Endothelial cell of umbilical vein (primary cell): ENCODE data around the gene SEMA5A. TPM values are rescaled to one million over a fixed set of nuclear protein-coding genes. Genes with fewer than 3 reads are reported as not detected.

Experiments
- BruUV-seq: library from RNA; stranded (reverse); fragments of 400-500 nt; replicated peaks from 2 replicates; lab custom pipeline; 2021; lab: Mats Ljungman, UMichigan
- CTCF ChIA-PET: fragments of 300-600, 350-600 bp; sonication (Branson Sonifier 250); formaldehyde crosslinking; loops from one replicate; lab custom pipeline; 2021; ENCODE audit warnings: antibody characterized with exemption, inconsistent platforms; lab: Charles Lee
- POLR2A ChIA-PET: fragments of 300-600, 350-600 bp; sonication (Branson Sonifier 250); formaldehyde crosslinking; loops from one replicate; lab custom pipeline; 2021; ENCODE audit warnings: antibody characterized with exemption, inconsistent platforms; lab: Charles Lee
- DNase-seq: peaks from one replicate; pipeline ENCODE4 v3.0.0-alpha.2; 2011; ENCODE audit warnings: low read depth, low spot score
- FAIRE-seq: peaks from 2 replicates; lab custom pipeline; 2011; peaks lifted over from hg19 to GRCh38; lab: Jason Lieb, UNC
- H2AFZ ChIP-seq: 2 replicates; pipeline ENCODE4 v1.6.0; 2012; ENCODE audit warnings: low read depth, low read length, control low read depth, inconsistent platforms
- H3K27ac ChIP-seq: 2 replicates; pipeline ENCODE4 v1.5.1; 2011; ENCODE audit warnings: low read depth, mild to moderate bottlenecking, control low read depth, low read length, moderate library complexity; ENCODE audit not compliant: insufficient read depth
- H3K27me3 ChIP-seq, 2 experiments: 2 replicates each; pipeline versions ENCODE4 v1.6.0 to v1.6.1; 2011; ENCODE audit warnings: low read length in 2 of 2, mixed read lengths in 1 of 2; ENCODE audit not compliant: control insufficient read depth in 2 of 2, insufficient read depth in 2 of 2
- H3K36me3 ChIP-seq, 2 experiments: 2 replicates in 1 of 2; 3 replicates in 1 of 2; pipeline ENCODE4 v1.5.1; 2011; ENCODE audit warnings: low read length in 2 of 2, mild to moderate bottlenecking in 1 of 2, moderate library complexity in 1 of 2; ENCODE audit not compliant: control insufficient read depth in 2 of 2, insufficient read depth in 2 of 2; ENCODE audit errors: extremely low read depth in 1 of 2
- H3K4me1 ChIP-seq: 3 replicates; pipeline ENCODE4 v1.5.1; 2011; ENCODE audit warnings: mild to moderate bottlenecking, low read length; ENCODE audit not compliant: control insufficient read depth, insufficient read depth; ENCODE audit errors: extremely low read depth
- H3K4me2 ChIP-seq: 2 replicates; pipeline ENCODE4 v1.6.1; 2011; ENCODE audit warnings: low read length, control low read depth, mixed read lengths; ENCODE audit not compliant: insufficient read depth
- H3K4me3 ChIP-seq, 3 experiments: fragments of 200-600 bp in 1 of 3; sonication (generic), shearing (Covaris generic) in 1 of 3; replicated peaks in 1 of 3; 2 replicates each; pipeline ENCODE4 v1.5.1; 2011 to 2016; ENCODE audit warnings: control low read depth in 3 of 3, low read length in 3 of 3, mild to moderate bottlenecking in 2 of 3, inconsistent platforms in 1 of 3, low read depth in 1 of 3, moderate library complexity in 1 of 3; ENCODE audit not compliant: insufficient read depth in 1 of 3
- H3K79me2 ChIP-seq: 2 replicates; pipeline ENCODE4 v1.6.0; 2012; ENCODE audit warnings: low read length, inconsistent platforms; ENCODE audit not compliant: control insufficient read depth, insufficient read depth
- H3K9ac ChIP-seq: replicated peaks from 2 replicates; pipeline ENCODE3; 2011; ENCODE audit warnings: low read length, control low read depth; ENCODE audit not compliant: insufficient read depth; ENCODE audit errors: extremely low read depth
- H3K9me1 ChIP-seq: replicated peaks from 3 replicates; pipeline ENCODE4 v1.6.0; 2011; ENCODE audit warnings: mild to moderate bottlenecking, low read length; ENCODE audit not compliant: control insufficient read depth, insufficient read depth; ENCODE audit errors: extremely low read depth
- H3K9me3 ChIP-seq: replicated peaks from 2 replicates; pipeline ENCODE4 v1.5.1; 2012; ENCODE audit warnings: low read length, inconsistent platforms; ENCODE audit not compliant: control insufficient read depth, insufficient read depth
- H4K20me1 ChIP-seq: replicated peaks from 2 replicates; pipeline ENCODE3; 2011; ENCODE audit warnings: mild to moderate bottlenecking, low read length; ENCODE audit not compliant: control insufficient read depth, insufficient read depth; ENCODE audit errors: extremely low read depth
- EZH2 ChIP-seq: IDR thresholded peaks from 2 replicates; pipeline ENCODE4 v1.6.1; 2012; ENCODE audit warnings: borderline replicate concordance, low read depth, mild to moderate bottlenecking, moderate library complexity, low read length, inconsistent platforms; ENCODE audit not compliant: severe bottlenecking
- FOS ChIP-seq: IDR thresholded peaks from 2 replicates; pipeline ENCODE4 v1.6.1; 2011; ENCODE audit warnings: mild to moderate bottlenecking, low read length, moderate library complexity, borderline replicate concordance; ENCODE audit not compliant: insufficient read depth
- GATA2 ChIP-seq: IDR thresholded peaks from 2 replicates; pipeline ENCODE4 v1.7.0; 2011; ENCODE audit warnings: low read depth, mild to moderate bottlenecking, moderate library complexity, mixed read lengths, low read length; ENCODE audit not compliant: insufficient read length, insufficient read depth
- JUN ChIP-seq: IDR thresholded peaks from 2 replicates; pipeline ENCODE4 v1.6.1; 2011; ENCODE audit warnings: borderline replicate concordance, low read depth; ENCODE audit not compliant: insufficient read length, insufficient read depth
- MAX ChIP-seq: IDR thresholded peaks from 2 replicates; pipeline ENCODE4 v1.6.1; 2011; ENCODE audit not compliant: insufficient read depth, insufficient read length
- MYC ChIP-seq: IDR thresholded peaks from one replicate; pipeline ENCODE4 v1.6.1; 2011; ENCODE audit warnings: mild to moderate bottlenecking, low read depth, low read length
- POLR2A ChIP-seq: IDR thresholded peaks from 2 replicates; pipeline ENCODE4 v1.6.1; 2012; ENCODE audit warnings: low read depth, mild to moderate bottlenecking, control low read depth, low read length
- dilution Hi-C: fragments of 300-500 bp; cut with MboI; formaldehyde crosslinking; loops from one replicate; pipeline ENCODE4 v1.15.0; 2019; ENCODE audit warnings: low sequenced_read_pairs; ENCODE audit not compliant: extremely low pct_ligation_motif_present
- intact Hi-C: fragments of 100-400 bp; cut with micrococcal nuclease; formaldehyde crosslinking; loops from one replicate; pipeline ENCODE4 v1.10.0; 2022
- polyA plus RNA-seq, 4 experiments: library from polyadenylated mRNA; depleted of rRNA in 3 of 4; stranded (reverse) in 3 of 4; unstranded in 1 of 4; fragments of >200 nt; gene quantifications; 2 replicates each; pipeline versions ENCODE4 v1.2.1 to v1.2.3, GENCODE V29; 2011 to 2012; ENCODE audit warnings: missing spikeins in 1 of 4
- total RNA-seq: library from RNA; stranded (reverse); gene quantifications from 2 replicates; pipeline ENCODE4 v1.2.3, GENCODE V29; 2021
- TF ChIP-seq, protein P1 (sequence below), 2 donors: IDR thresholded peaks; 1 replicate in 1 of 2; 2 replicates in 1 of 2; pipeline ENCODE4 v1.5.1; 2011; ENCODE audit warnings: low read length in 2 of 2, mild to moderate bottlenecking in 2 of 2, moderate library complexity in 2 of 2, control low read depth in 1 of 2, inconsistent platforms in 1 of 2, low read depth in 1 of 2; ENCODE audit not compliant: insufficient read depth in 1 of 2; ENCODE audit errors: extremely low read depth in 1 of 2

SEMA5A gene
- total and polyA plus RNA-seq, 2 donors (not counting 3 experiments of a cell fraction or from before 2014, with no cell fraction given): 0.04 to 0.06 TPM

DNA sequence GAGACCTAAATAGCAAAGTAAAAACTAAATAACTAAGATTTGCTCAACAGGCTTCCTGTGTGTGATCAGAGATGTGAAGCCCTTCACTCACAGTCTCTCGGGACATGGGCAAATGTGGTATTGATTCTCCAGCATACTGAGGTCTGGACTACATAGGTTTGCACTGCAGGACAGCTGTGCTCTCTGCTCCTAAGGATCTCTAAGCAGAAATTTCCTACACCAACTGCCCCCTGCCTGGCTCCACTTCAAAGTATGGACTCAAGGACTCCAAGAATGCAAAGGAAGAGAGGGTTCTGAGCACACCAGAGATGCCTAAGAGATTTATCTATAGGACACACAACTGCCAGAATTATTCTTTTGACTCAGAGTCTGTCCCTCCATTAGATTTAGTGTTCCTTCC lies 487.2 kb downstream of the SEMA5A start:
- Histone ChIP-seq H3K27me3 (no peaks in the 10 kb centered on the region), H3K9ac (no peak overlapping the region), H3K36me3 (no peaks in the 10 kb centered on the region), H3K4me1 (peaks cover 8% of the 10 kb centered on the region), H2AFZ (no peak overlapping the region), H3K9me3 (no peaks in the 10 kb centered on the region), H3K4me2 (no peak overlapping the region), H4K20me1 (no peaks in the 10 kb centered on the region), H3K27ac (no peak overlapping the region), H3K79me2 (no peaks in the 10 kb centered on the region), H3K4me3 (no peak overlapping the region), H3K9me1 (no peaks in the 10 kb centered on the region)
- DNase-seq: no peak
- ChIA-PET POLR2A (no interaction called here), CTCF (interaction anchor here (1.1 kb wide), 2 partner anchors 12 to 45 kb away, joined by 3 read pairs; no protein-coding TSS in a partner anchor)
- dilution Hi-C loops: no loop called here
- no TSS peak for BruUV-seq
- no peak for FAIRE-seq
- TF ChIP-seq GATA2: no peak
- TF ChIP-seq EZH2: no peak
- TF ChIP-seq, protein P1, sequence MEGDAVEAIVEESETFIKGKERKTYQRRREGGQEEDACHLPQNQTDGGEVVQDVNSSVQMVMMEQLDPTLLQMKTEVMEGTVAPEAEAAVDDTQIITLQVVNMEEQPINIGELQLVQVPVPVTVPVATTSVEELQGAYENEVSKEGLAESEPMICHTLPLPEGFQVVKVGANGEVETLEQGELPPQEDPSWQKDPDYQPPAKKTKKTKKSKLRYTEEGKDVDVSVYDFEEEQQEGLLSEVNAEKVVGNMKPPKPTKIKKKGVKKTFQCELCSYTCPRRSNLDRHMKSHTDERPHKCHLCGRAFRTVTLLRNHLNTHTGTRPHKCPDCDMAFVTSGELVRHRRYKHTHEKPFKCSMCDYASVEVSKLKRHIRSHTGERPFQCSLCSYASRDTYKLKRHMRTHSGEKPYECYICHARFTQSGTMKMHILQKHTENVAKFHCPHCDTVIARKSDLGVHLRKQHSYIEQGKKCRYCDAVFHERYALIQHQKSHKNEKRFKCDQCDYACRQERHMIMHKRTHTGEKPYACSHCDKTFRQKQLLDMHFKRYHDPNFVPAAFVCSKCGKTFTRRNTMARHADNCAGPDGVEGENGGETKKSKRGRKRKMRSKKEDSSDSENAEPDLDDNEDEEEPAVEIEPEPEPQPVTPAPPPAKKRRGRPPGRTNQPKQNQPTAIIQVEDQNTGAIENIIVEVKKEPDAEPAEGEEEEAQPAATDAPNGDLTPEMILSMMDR (IDR thresholded peaks at IDR 0.05; ENCODE audit: extremely low read depth in 1 of 2, insufficient read depth in 1 of 2, low read depth in 1 of 2, low read length in 2 of 2): no peak
- TF ChIP-seq MAX: no peak
- no peak for TF ChIP-seq FOS
- no peak for TF ChIP-seq JUN
- no peak for TF ChIP-seq MYC
- no peak for TF ChIP-seq POLR2A
- intact Hi-C loops: no loop called here
